ENCODE data around the gene ABCC4.

DNA sequence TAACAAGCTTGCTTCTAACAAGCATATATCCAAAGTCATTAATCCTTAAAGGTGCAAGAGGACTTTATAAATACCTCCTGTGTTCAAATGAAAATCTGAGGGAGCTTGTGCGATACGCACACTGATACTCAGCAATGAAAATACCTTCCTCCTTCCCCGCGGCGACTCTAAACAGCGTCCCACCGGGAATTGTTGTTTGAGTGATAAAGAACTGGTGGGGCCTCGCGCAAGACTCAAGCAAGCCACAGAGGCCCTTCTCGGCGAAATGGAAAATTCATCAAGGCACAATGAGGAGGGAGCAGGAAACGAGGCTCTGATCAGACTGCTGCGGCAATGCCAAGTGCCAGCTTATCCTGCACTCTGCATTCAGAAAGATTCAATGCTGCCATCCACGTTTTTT lies 126.7 kb downstream of the ABCC4 start:
- TF ChIP-seq CTCF (conservative IDR thresholded peaks at IDR 0.05; ENCODE audit: low read depth, low read length) (no peak), EZH2 (IDR thresholded peaks at IDR 0.05; ENCODE audit: borderline replicate concordance, low read depth, low read length, poor library complexity, severe bottlenecking) (no peak)

All from A673 (cell line).